Measurements from ENCODE around the gene TXLNG.
"Not testable (repeated sequence)": the region's sequence is repeated elsewhere in the genome, so short reads cannot be mapped to it uniquely, and the experiment has no call there.

The TXLNG gene

DNA sequence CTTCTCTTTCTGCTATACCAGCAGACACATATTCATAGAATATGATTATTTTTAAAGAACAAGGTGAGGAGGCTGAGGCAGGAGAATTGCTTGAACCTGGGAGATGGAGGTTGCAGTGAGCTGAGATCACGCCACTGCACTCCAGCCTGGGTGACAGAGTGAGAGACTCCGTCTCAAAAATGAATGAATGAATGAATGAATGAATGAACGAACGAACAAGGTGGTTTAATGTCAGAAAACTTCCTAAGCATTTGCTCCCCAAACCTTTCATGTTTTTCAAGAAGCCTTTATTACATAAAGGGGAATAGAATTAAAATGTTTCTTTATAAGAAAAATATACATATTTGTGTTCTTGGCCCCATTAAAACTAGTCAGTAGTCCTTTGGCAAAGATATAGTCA lies 24.8 kb upstream of the TXLNG start:
- not testable (repeated sequence) for H3K4me1 ChIP-seq (ENCODE audit: control insufficient read depth in 1 of 2, insufficient read depth in 2 of 2, low read length in 2 of 2); H3K27me3 ChIP-seq (ENCODE audit: control insufficient read depth in 1 of 2, insufficient read depth in 2 of 2, low read length in 2 of 2); H3K9ac ChIP-seq (ENCODE audit: low read depth in 1 of 2, low read length in 2 of 2); H3K4me3 ChIP-seq (ENCODE audit: low read depth in 1 of 2, low read length in 2 of 2); H3K9me3 ChIP-seq (ENCODE audit: control insufficient read depth in 1 of 2, low read length in 2 of 2); H3K27ac ChIP-seq (ENCODE audit: low read depth, low read length)
- peaks cover 0 to 17% of the 10 kb centered on the region in 2 donors for H3K36me3 ChIP-seq (ENCODE audit: control insufficient read depth in 1 of 2, insufficient read depth in 2 of 2, low read length in 2 of 2)

- Histone ChIP-seq H3K27ac (ENCODE audit: low read depth, low read length) (no peak overlapping the region), H3K27me3 (ENCODE audit: control insufficient read depth in 1 of 2, insufficient read depth in 2 of 2, low read length in 2 of 2) (no peaks in the 10 kb centered on the region), H3K4me1 (ENCODE audit: control insufficient read depth in 1 of 2, insufficient read depth in 2 of 2, low read length in 2 of 2) (no peaks in the 10 kb centered on the region), H3K4me3 (ENCODE audit: low read depth in 1 of 2, low read length in 2 of 2) (no peak overlapping the region), H3K9ac (ENCODE audit: low read depth in 1 of 2, low read length in 2 of 2) (no peak overlapping the region), H3K9me3 (ENCODE audit: control insufficient read depth in 1 of 2, low read length in 2 of 2) (no peaks in the 10 kb centered on the region), H3K36me3 (ENCODE audit: control insufficient read depth in 1 of 2, insufficient read depth in 2 of 2, low read length in 2 of 2) (peaks cover 0 to 10% of the 10 kb centered on the region in 2 donors)
Observed at GRCh38 chrX:16762579-16762978, 23.7 kb upstream of the TXLNG start.

GRCh38 chrX:16765594-16765993 lies 20.7 kb upstream of the TXLNG start:
- Histone ChIP-seq H3K4me3 (ENCODE audit: low read depth in 1 of 2, low read length in 2 of 2) (no peak overlapping the region), H3K9me3 (ENCODE audit: control insufficient read depth in 1 of 2, low read length in 2 of 2) (no peaks in the 10 kb centered on the region), H3K27me3 (ENCODE audit: control insufficient read depth in 1 of 2, insufficient read depth in 2 of 2, low read length in 2 of 2) (no peaks in the 10 kb centered on the region), H3K36me3 (ENCODE audit: control insufficient read depth in 1 of 2, insufficient read depth in 2 of 2, low read length in 2 of 2) (no peaks in the 10 kb centered on the region), H3K27ac (ENCODE audit: low read depth, low read length) (no peak overlapping the region), H3K4me1 (ENCODE audit: control insufficient read depth in 1 of 2, insufficient read depth in 2 of 2, low read length in 2 of 2) (no peaks in the 10 kb centered on the region), H3K9ac (ENCODE audit: low read depth in 1 of 2, low read length in 2 of 2) (no peak overlapping the region)

GRCh38 chrX:16770970-16771482 lies 15.2 kb upstream of the TXLNG start:
- Histone ChIP-seq H3K9me3 (ENCODE audit: control insufficient read depth in 1 of 2, low read length in 2 of 2) (no peaks in the 10 kb centered on the region), H3K27me3 (ENCODE audit: control insufficient read depth in 1 of 2, insufficient read depth in 2 of 2, low read length in 2 of 2) (no peaks in the 10 kb centered on the region), H3K9ac (ENCODE audit: low read depth in 1 of 2, low read length in 2 of 2) (no peak overlapping the region), H3K4me3 (ENCODE audit: low read depth in 1 of 2, low read length in 2 of 2) (no peak overlapping the region), H3K36me3 (ENCODE audit: control insufficient read depth in 1 of 2, insufficient read depth in 2 of 2, low read length in 2 of 2) (no peaks in the 10 kb centered on the region), H3K4me1 (ENCODE audit: control insufficient read depth in 1 of 2, insufficient read depth in 2 of 2, low read length in 2 of 2) (no peaks in the 10 kb centered on the region), H3K27ac (ENCODE audit: low read depth, low read length) (no peak overlapping the region)

GRCh38 chrX:16771483-16772398 lies 14.5 kb upstream of the TXLNG start:
- Histone ChIP-seq H3K9me3 (ENCODE audit: control insufficient read depth in 1 of 2, low read length in 2 of 2) (no peaks in the 10 kb centered on the region), H3K27me3 (ENCODE audit: control insufficient read depth in 1 of 2, insufficient read depth in 2 of 2, low read length in 2 of 2) (no peaks in the 10 kb centered on the region), H3K27ac (ENCODE audit: low read depth, low read length) (no peak overlapping the region), H3K9ac (ENCODE audit: low read depth in 1 of 2, low read length in 2 of 2) (no peak overlapping the region), H3K4me1 (ENCODE audit: control insufficient read depth in 1 of 2, insufficient read depth in 2 of 2, low read length in 2 of 2) (no peaks in the 10 kb centered on the region), H3K36me3 (ENCODE audit: control insufficient read depth in 1 of 2, insufficient read depth in 2 of 2, low read length in 2 of 2) (no peaks in the 10 kb centered on the region), H3K4me3 (ENCODE audit: low read depth in 1 of 2, low read length in 2 of 2) (no peak overlapping the region)

DNA sequence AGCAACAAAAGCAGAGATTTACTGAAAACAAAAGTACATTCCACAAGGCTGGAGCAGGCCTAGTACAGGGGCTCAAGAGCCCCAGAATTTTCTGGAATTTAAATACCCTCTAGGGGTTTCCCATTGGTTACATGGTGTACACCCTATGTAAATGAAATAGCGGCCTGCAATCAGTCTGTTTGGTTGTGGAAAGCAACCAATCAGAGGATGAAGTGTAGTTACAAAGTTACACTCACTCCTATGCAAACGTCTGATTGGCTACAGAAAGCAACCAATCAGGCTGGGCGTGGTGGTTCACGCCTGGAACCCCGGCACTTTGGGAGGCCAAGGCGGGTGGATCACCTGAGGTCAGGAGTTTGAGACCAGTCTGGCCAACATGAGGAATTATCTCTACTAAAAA lies 13.8 kb upstream of the TXLNG start:
- Histone ChIP-seq H3K27me3 (ENCODE audit: control insufficient read depth in 1 of 2, insufficient read depth in 2 of 2, low read length in 2 of 2) (no peaks in the 10 kb centered on the region), H3K4me3 (ENCODE audit: low read depth in 1 of 2, low read length in 2 of 2) (no peak overlapping the region), H3K4me1 (ENCODE audit: control insufficient read depth in 1 of 2, insufficient read depth in 2 of 2, low read length in 2 of 2) (no peaks in the 10 kb centered on the region), H3K9ac (ENCODE audit: low read depth in 1 of 2, low read length in 2 of 2) (no peak overlapping the region), H3K27ac (ENCODE audit: low read depth, low read length) (no peak overlapping the region), H3K9me3 (ENCODE audit: control insufficient read depth in 1 of 2, low read length in 2 of 2) (no peaks in the 10 kb centered on the region), H3K36me3 (ENCODE audit: control insufficient read depth in 1 of 2, insufficient read depth in 2 of 2, low read length in 2 of 2) (no peaks in the 10 kb centered on the region)

DNA sequence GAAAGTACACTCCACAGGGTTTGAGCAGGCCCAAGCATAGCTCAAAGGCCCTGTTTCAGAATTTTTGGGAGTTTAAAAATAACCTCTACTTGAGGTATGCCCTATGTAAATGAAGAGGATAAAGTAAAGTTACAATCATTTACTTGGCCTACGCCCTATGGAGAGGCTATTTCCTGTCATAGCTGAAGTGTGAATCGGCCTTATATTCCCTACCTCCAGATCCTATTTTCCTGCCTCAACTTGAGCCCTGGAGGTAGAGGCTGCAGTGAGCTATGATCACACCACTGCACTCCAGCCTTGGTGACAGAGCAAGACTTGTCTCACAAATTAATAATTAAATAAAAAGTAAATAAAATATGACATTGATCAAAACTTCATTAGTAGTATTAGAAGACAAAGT lies 11.5 kb upstream of the TXLNG start:
- H3K4me1 ChIP-seq (ENCODE audit: control insufficient read depth in 1 of 2, insufficient read depth in 2 of 2, low read length in 2 of 2): no peaks in the 10 kb centered on the region
- H3K9me3 ChIP-seq (ENCODE audit: control insufficient read depth in 1 of 2, low read length in 2 of 2): no peaks in the 10 kb centered on the region
- no peaks in the 10 kb centered on the region for H3K36me3 ChIP-seq (ENCODE audit: control insufficient read depth in 1 of 2, insufficient read depth in 2 of 2, low read length in 2 of 2)
- H3K27ac ChIP-seq (ENCODE audit: low read depth, low read length): no peak overlapping the region
- H3K4me3 ChIP-seq (ENCODE audit: low read depth in 1 of 2, low read length in 2 of 2): no peak overlapping the region
- no peak overlapping the region for H3K9ac ChIP-seq (ENCODE audit: low read depth in 1 of 2, low read length in 2 of 2)
- H3K27me3 ChIP-seq (ENCODE audit: control insufficient read depth in 1 of 2, insufficient read depth in 2 of 2, low read length in 2 of 2): no peaks in the 10 kb centered on the region

DNA sequence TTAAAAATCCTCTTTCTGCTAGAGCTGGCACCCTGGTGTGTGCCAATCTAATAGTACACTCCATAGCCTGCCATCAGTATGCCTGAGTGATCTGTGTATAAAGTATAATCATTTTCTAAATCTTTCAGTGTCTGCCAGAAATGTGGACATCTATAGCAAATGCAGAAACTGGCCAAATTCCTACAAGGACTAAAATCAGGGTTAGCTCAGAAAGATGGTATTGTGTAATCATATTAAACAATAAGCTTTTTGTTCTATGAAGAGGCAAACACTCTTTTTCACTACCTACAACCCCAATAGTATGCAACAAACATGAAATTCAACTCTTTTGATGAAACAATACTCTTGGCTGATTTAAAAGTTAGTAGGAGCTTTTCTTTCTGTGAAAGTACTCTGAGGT lies 7.7 kb upstream of the TXLNG start:
- Histone ChIP-seq H3K27me3 (ENCODE audit: control insufficient read depth in 1 of 2, insufficient read depth in 2 of 2, low read length in 2 of 2) (no peaks in the 10 kb centered on the region), H3K27ac (ENCODE audit: low read depth, low read length) (no peak overlapping the region), H3K4me1 (ENCODE audit: control insufficient read depth in 1 of 2, insufficient read depth in 2 of 2, low read length in 2 of 2) (no peaks in the 10 kb centered on the region), H3K9me3 (ENCODE audit: control insufficient read depth in 1 of 2, low read length in 2 of 2) (no peaks in the 10 kb centered on the region), H3K9ac (ENCODE audit: low read depth in 1 of 2, low read length in 2 of 2) (no peak overlapping the region), H3K36me3 (ENCODE audit: control insufficient read depth in 1 of 2, insufficient read depth in 2 of 2, low read length in 2 of 2) (no peaks in the 10 kb centered on the region), H3K4me3 (ENCODE audit: low read depth in 1 of 2, low read length in 2 of 2) (no peak overlapping the region)

- no peak overlapping the region for H3K9ac ChIP-seq (ENCODE audit: low read depth in 1 of 2, low read length in 2 of 2)
- no peaks in the 10 kb centered on the region for H3K4me1 ChIP-seq (ENCODE audit: control insufficient read depth in 1 of 2, insufficient read depth in 2 of 2, low read length in 2 of 2)
- H3K9me3 ChIP-seq (ENCODE audit: control insufficient read depth in 1 of 2, low read length in 2 of 2): no peaks in the 10 kb centered on the region
- H3K27ac ChIP-seq (ENCODE audit: low read depth, low read length): no peak overlapping the region
- H3K36me3 ChIP-seq (ENCODE audit: control insufficient read depth in 1 of 2, insufficient read depth in 2 of 2, low read length in 2 of 2): no peaks in the 10 kb centered on the region
- no peak overlapping the region for H3K4me3 ChIP-seq (ENCODE audit: low read depth in 1 of 2, low read length in 2 of 2)
- H3K27me3 ChIP-seq (ENCODE audit: control insufficient read depth in 1 of 2, insufficient read depth in 2 of 2, low read length in 2 of 2): no peaks in the 10 kb centered on the region
Observed at GRCh38 chrX:16778993-16779392, 7.3 kb upstream of the TXLNG start.

DNA sequence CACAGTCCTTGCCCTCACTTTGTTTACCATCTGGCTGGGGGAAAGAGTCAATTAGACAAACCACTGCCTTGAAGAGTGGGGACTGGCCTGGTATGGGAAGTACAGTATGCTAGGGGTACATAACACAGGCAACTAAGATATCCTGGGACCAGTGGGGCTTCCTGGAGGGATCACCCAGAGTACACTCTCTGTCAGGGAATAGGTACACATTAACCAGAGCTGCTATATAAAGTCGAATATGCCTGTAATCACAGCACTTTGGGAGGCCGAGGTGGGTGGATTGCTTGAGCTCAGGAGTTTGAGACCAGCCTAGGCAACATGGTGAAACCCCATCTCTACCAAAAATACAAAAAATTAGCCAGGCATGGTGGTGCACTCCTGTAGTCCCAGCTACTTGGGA lies 6.5 kb upstream of the TXLNG start:
- H3K36me3 ChIP-seq (ENCODE audit: control insufficient read depth in 1 of 2, insufficient read depth in 2 of 2, low read length in 2 of 2); H3K27me3 ChIP-seq (ENCODE audit: control insufficient read depth in 1 of 2, insufficient read depth in 2 of 2, low read length in 2 of 2); H3K4me3 ChIP-seq (ENCODE audit: low read depth in 1 of 2, low read length in 2 of 2); H3K27ac ChIP-seq (ENCODE audit: low read depth, low read length); H3K9me3 ChIP-seq (ENCODE audit: control insufficient read depth in 1 of 2, low read length in 2 of 2); H3K9ac ChIP-seq (ENCODE audit: low read depth in 1 of 2, low read length in 2 of 2); H3K4me1 ChIP-seq (ENCODE audit: control insufficient read depth in 1 of 2, insufficient read depth in 2 of 2, low read length in 2 of 2): not testable (repeated sequence)

Data from duodenal mucosa (tissue), 2 donors.